A673 (cell line): ENCODE data around the gene MPI. TPM values are rescaled to one million over a fixed set of nuclear protein-coding genes. Genes with fewer than 3 reads are reported as not detected.

Source experiments
- BruUV-seq: library from RNA; stranded (reverse); fragments of 400-500 nt; replicated peaks from 2 replicates; lab custom pipeline; 2021; lab: Mats Ljungman, UMichigan
- CTCF ChIA-PET: fragments of 300-600 bp; sonication (Branson Sonifier 250); formaldehyde crosslinking; loops from one replicate; lab custom pipeline; 2022; ENCODE audit warnings: antibody characterized with exemption; lab: Charles Lee
- POLR2A ChIA-PET: fragments of 300-600 bp; sonication (Branson Sonifier 250); formaldehyde crosslinking; loops from one replicate; lab custom pipeline; 2022; ENCODE audit warnings: antibody characterized with exemption; ENCODE audit not compliant: low non-redundant PET; lab: Charles Lee
- DNase-seq: peaks from one replicate; pipeline ENCODE4 v3.0.0-alpha.2; 2015; ENCODE audit warnings: low spot score
- H3K27ac ChIP-seq: fragments of 200-600 bp; sonication (generic); 2 replicates; pipeline ENCODE4 v1.5.1; 2016; ENCODE audit warnings: mixed run types, low read depth, mild to moderate bottlenecking, mixed read lengths, antibody characterized with exemption, low read length; ENCODE audit not compliant: poor library complexity, severe bottlenecking
- H3K27me3 ChIP-seq: fragments of 200-600 bp; sonication (generic); replicated peaks from 2 replicates; pipeline ENCODE4 v1.6.1; 2017; ENCODE audit warnings: mixed run types, low read depth, mild to moderate bottlenecking, mixed read lengths, antibody characterized with exemption, low read length; ENCODE audit not compliant: insufficient read depth, poor library complexity
- H3K36me3 ChIP-seq: fragments of 200-600 bp; sonication (generic); 2 replicates; pipeline ENCODE4 v1.6.1; 2016; ENCODE audit warnings: mixed run types, mild to moderate bottlenecking, mixed read lengths, antibody characterized with exemption, low read length; ENCODE audit not compliant: insufficient read depth, poor library complexity, severe bottlenecking
- H3K4me1 ChIP-seq: fragments of 200-600 bp; sonication (generic); 2 replicates; pipeline ENCODE4 v1.6.1; 2017; ENCODE audit warnings: mixed run types, mild to moderate bottlenecking, mixed read lengths, antibody characterized with exemption, low read length; ENCODE audit not compliant: insufficient read depth, poor library complexity, severe bottlenecking
- H3K4me3 ChIP-seq: fragments of 200-600 bp; sonication (generic); 2 replicates; pipeline ENCODE4 v1.5.1; 2016; ENCODE audit warnings: low read depth, mixed run types, mild to moderate bottlenecking, mixed read lengths, low read length; ENCODE audit not compliant: poor library complexity, severe bottlenecking
- H3K9me3 ChIP-seq: fragments of 200-600 bp; sonication (generic); 2 replicates; pipeline ENCODE4 v1.6.1; 2016; ENCODE audit warnings: mixed run types, low read depth, mild to moderate bottlenecking, mixed read lengths, antibody characterized with exemption, low read length; ENCODE audit not compliant: poor library complexity, severe bottlenecking
- EZH2 ChIP-seq: fragments of 200-600 bp; sonication (generic); IDR thresholded peaks from 2 replicates; pipeline ENCODE4 v1.6.1; 2017; ENCODE audit warnings: borderline replicate concordance, low read depth, mild to moderate bottlenecking, mixed read lengths, antibody characterized with exemption, low read length; ENCODE audit not compliant: poor library complexity, severe bottlenecking
- intact Hi-C: fragments of 100-400 bp; cut with micrococcal nuclease; formaldehyde crosslinking; loops from one replicate; pipeline ENCODE4 v1.10.0; 2022; ENCODE audit not compliant: unreplicated experiment
- total RNA-seq: library from RNA; stranded (reverse); gene quantifications from 2 replicates; pipeline ENCODE4 v1.2.3, GENCODE V29; 2021
- TF ChIP-seq, protein P1 (sequence below): fragments of 300-800, 200-600 bp; sonication (generic); conservative IDR thresholded peaks from 2 replicates; pipeline ENCODE4 v1.5.1; 2017; ENCODE audit warnings: low read depth, mild to moderate bottlenecking, antibody characterized with exemption, low read length, moderate library complexity, mixed read lengths

Gene MPI
- total RNA-seq, 1 experiment from 2014 or later: 48.2 TPM

DNA sequence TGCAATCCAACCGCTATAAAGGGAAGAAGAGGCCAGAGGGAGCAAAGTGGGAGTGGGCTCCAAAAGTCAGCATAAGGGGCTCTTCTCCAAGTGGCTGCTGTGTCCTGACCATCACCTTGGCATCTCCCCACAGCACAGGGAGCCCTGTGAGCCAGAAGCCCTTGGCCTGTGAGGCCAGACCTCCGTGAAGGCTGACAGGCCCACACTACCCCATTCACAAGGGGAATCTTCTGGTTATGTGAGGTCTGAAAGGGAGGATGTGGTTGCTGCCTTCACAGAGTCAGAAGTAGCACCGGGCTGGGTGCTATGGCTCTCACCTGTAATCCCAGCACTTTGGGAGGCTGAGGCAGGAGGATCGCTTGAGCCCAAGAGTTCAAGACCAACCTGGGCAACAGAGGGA is 44.3 kb upstream of the MPI start:
- no peaks in the 10 kb centered on the region for H3K9me3 ChIP-seq
- DNase-seq: no peak
- TF ChIP-seq, protein P1, sequence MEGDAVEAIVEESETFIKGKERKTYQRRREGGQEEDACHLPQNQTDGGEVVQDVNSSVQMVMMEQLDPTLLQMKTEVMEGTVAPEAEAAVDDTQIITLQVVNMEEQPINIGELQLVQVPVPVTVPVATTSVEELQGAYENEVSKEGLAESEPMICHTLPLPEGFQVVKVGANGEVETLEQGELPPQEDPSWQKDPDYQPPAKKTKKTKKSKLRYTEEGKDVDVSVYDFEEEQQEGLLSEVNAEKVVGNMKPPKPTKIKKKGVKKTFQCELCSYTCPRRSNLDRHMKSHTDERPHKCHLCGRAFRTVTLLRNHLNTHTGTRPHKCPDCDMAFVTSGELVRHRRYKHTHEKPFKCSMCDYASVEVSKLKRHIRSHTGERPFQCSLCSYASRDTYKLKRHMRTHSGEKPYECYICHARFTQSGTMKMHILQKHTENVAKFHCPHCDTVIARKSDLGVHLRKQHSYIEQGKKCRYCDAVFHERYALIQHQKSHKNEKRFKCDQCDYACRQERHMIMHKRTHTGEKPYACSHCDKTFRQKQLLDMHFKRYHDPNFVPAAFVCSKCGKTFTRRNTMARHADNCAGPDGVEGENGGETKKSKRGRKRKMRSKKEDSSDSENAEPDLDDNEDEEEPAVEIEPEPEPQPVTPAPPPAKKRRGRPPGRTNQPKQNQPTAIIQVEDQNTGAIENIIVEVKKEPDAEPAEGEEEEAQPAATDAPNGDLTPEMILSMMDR: no peak
- no peak for TF ChIP-seq EZH2
- intact Hi-C loops: no loop called here
- H3K36me3 ChIP-seq: peaks cover 13% of the 10 kb centered on the region
- no peak overlapping the region for H3K4me3 ChIP-seq
- POLR2A ChIA-PET: no interaction called here
- no peaks in the 10 kb centered on the region for H3K27me3 ChIP-seq
- BruUV-seq: no TSS peak
- peaks cover 8% of the 10 kb centered on the region for H3K4me1 ChIP-seq
- H3K27ac ChIP-seq: no peak overlapping the region
- CTCF ChIA-PET: no interaction called here

DNA sequence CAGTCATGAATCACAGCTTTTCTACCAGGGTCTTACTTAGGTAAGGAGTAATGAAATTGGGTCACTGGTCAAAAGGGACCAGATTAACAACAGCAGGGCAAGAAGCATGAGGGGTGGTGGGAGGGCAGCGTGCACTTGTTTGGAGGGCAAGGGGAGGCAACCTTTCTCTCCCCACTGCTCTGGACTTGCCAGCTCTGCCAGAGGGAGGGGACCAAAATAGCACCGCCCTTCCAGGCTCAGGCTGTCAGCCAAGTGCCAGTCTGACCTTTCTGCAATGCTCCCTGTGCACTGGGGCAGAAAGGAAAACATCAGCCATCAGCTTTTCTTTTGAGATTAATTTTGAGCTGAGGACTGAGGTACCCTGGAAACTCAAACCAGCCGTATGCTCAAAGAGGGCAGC is 42.4 kb upstream of the MPI start:
- no peaks in the 10 kb centered on the region for H3K27me3 ChIP-seq
- ChIA-PET POLR2A (no interaction called here), CTCF (no interaction called here)
- peaks cover 30% of the 10 kb centered on the region for H3K36me3 ChIP-seq
- no TSS peak for BruUV-seq
- DNase-seq: no peak
- no peak overlapping the region for H3K4me3 ChIP-seq
- TF ChIP-seq EZH2: no peak
- TF ChIP-seq, protein P1: no peak
- intact Hi-C loops: no loop called here
- peaks cover 8% of the 10 kb centered on the region for H3K4me1 ChIP-seq
- no peak overlapping the region for H3K27ac ChIP-seq
- H3K9me3 ChIP-seq: no peaks in the 10 kb centered on the region

DNA sequence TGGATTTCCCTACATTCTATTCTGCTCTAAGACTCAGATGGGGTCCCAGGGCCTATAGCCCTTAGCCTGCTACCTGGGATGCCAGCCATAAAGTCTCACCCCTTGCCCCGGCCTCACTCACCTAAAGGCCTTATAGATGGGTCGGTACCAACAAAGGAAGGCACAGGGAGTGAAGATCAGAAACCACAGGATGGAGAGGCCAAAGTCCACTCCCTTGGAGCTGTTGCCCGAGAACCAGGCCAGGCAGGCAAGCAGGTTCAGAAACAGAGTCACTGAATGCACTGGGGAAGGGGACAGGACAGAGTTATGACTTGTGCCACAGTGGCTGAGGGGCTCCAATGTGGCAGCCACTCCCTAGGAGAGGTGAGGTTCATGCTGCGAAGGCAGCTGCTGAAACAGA is 39.4 kb upstream of the MPI start:
- CTCF ChIA-PET: no interaction called here
- no peak for TF ChIP-seq EZH2
- Histone ChIP-seq H3K36me3 (peaks cover 44% of the 10 kb centered on the region), H3K4me3 (no peak overlapping the region), H3K9me3 (no peaks in the 10 kb centered on the region), H3K4me1 (no peaks in the 10 kb centered on the region), H3K27me3 (no peaks in the 10 kb centered on the region), H3K27ac (no peak overlapping the region)
- POLR2A ChIA-PET: no interaction called here
- intact Hi-C loops: no loop called here
- DNase-seq: no peak
- no TSS peak for BruUV-seq

DNA sequence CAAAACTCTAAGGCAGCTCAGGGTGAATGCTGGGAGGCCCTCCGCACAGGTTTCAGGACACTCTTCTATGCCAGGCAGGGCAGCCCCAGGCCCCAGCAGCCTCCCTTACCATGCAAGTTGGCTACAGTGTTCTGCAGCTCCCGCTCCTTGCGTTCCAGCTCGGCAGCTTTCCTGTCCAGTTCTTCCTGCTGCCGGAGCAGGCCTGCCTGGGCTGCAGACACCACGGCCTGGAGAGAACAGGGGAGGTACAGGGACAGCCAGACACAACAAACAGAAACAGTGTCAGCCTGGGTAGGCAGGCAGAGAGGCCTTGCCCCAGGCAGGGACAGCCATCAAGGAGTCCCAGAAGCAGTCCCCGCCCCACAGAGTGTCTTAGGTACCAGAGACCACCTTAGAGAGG is 37.9 kb upstream of the MPI start:
- H3K4me3 ChIP-seq: no peak overlapping the region
- BruUV-seq: no TSS peak
- H3K27ac ChIP-seq: no peak overlapping the region
- H3K4me1 ChIP-seq: no peaks in the 10 kb centered on the region
- intact Hi-C loops: no loop called here
- TF ChIP-seq EZH2: no peak
- TF ChIP-seq, protein P1: no peak
- peaks cover 44% of the 10 kb centered on the region for H3K36me3 ChIP-seq
- H3K9me3 ChIP-seq: no peaks in the 10 kb centered on the region
- CTCF ChIA-PET: no interaction called here
- no peaks in the 10 kb centered on the region for H3K27me3 ChIP-seq
- DNase-seq: no peak
- POLR2A ChIA-PET: no interaction called here
